ENCODE data around the gene C16orf95.

C16orf95 gene

GRCh38 chr16:87344931-87345631 is 27.9 kb upstream of the C16orf95 start:
- H3K36me3 ChIP-seq = peaks cover 46 to 87% (median 69%) of the 10 kb centered on the region in 3 donors
- DNase-seq = no peak
- TF ChIP-seq CTCF (IDR thresholded peaks at IDR 0.05) = no peak
- no peaks in the 10 kb centered on the region for H3K27me3 ChIP-seq
- H3K4me3 ChIP-seq = no peak overlapping the region
- no peak overlapping the region for H3K27ac ChIP-seq
- intact Hi-C loops (cut with DNase I; ENCODE audit: low total_unique reads) = no loop called here
- H3K9me3 ChIP-seq = no peaks in the 10 kb centered on the region
- H3K4me1 ChIP-seq = no peaks in the 10 kb centered on the region

- no peaks in the 10 kb centered on the region for H3K9me3 ChIP-seq
- peaks cover 52 to 91% (median 76%) of the 10 kb centered on the region in 3 donors for H3K36me3 ChIP-seq
- H3K27ac ChIP-seq = no peak overlapping the region
- no peak for DNase-seq
- no peaks in the 10 kb centered on the region for H3K27me3 ChIP-seq
- intact Hi-C loops (cut with DNase I; ENCODE audit: low total_unique reads) = no loop called here
- TF ChIP-seq CTCF (IDR thresholded peaks at IDR 0.05) = no peak
- no peaks in the 10 kb centered on the region for H3K4me1 ChIP-seq
- no peak overlapping the region for H3K4me3 ChIP-seq
Observed at GRCh38 chr16:87344165-87344930, 27.2 kb upstream of the C16orf95 start.

- no peak overlapping the region for H3K4me3 ChIP-seq
- no peaks in the 10 kb centered on the region for H3K4me1 ChIP-seq
- no peaks in the 10 kb centered on the region for H3K9me3 ChIP-seq
- peaks cover 58 to 93% (median 77%) of the 10 kb centered on the region in 3 donors for H3K36me3 ChIP-seq
- H3K27ac ChIP-seq = no peak overlapping the region
- H3K27me3 ChIP-seq = no peaks in the 10 kb centered on the region
- no peak for TF ChIP-seq CTCF (IDR thresholded peaks at IDR 0.05)
- DNase-seq = no peak
- intact Hi-C loops (cut with DNase I; ENCODE audit: low total_unique reads) = no loop called here
Observed at GRCh38 chr16:87343753-87344050, 26.5 kb upstream of the C16orf95 start.

GRCh38 chr16:87342978-87343752 is 26.0 kb upstream of the C16orf95 start:
- H3K36me3 ChIP-seq = peaks cover 59 to 93% (median 77%) of the 10 kb centered on the region in 3 donors
- no peaks in the 10 kb centered on the region for H3K27me3 ChIP-seq
- no peaks in the 10 kb centered on the region for H3K9me3 ChIP-seq
- no peak overlapping the region for H3K27ac ChIP-seq
- intact Hi-C loops (cut with DNase I; ENCODE audit: low total_unique reads) = no loop called here
- no peak for DNase-seq
- no peak overlapping the region for H3K4me3 ChIP-seq
- no peaks in the 10 kb centered on the region for H3K4me1 ChIP-seq
- TF ChIP-seq CTCF (IDR thresholded peaks at IDR 0.05) = no peak

- Histone ChIP-seq H3K36me3 (peaks cover 59 to 92% (median 82%) of the 10 kb centered on the region in 3 donors), H3K9me3 (no peaks in the 10 kb centered on the region), H3K4me3 (no peak overlapping the region), H3K4me1 (no peaks in the 10 kb centered on the region), H3K27me3 (no peaks in the 10 kb centered on the region), H3K27ac (no peak overlapping the region)
- intact Hi-C loops (cut with DNase I; ENCODE audit: low total_unique reads) = no loop called here
- no peak for TF ChIP-seq CTCF (IDR thresholded peaks at IDR 0.05)
- no peak for DNase-seq
Observed at GRCh38 chr16:87342504-87342903, 25.3 kb upstream of the C16orf95 start.
